Stimulated activated CD8-positive, alpha-beta memory T cell treated with anti-CD3 and anti-CD28 coated beads, Interleukin-4, amount 100 ng/mL, for 4 hours (primary cell): ENCODE data around the gene MAU2.

Experiments used
- DNase-seq, 2 donors: peaks; one replicate each; pipeline ENCODE4 v3.0.0-alpha.2; 2020; ENCODE audit warnings: low read depth in 2 of 2, low spot score in 1 of 2

MAU2 gene

DNA sequence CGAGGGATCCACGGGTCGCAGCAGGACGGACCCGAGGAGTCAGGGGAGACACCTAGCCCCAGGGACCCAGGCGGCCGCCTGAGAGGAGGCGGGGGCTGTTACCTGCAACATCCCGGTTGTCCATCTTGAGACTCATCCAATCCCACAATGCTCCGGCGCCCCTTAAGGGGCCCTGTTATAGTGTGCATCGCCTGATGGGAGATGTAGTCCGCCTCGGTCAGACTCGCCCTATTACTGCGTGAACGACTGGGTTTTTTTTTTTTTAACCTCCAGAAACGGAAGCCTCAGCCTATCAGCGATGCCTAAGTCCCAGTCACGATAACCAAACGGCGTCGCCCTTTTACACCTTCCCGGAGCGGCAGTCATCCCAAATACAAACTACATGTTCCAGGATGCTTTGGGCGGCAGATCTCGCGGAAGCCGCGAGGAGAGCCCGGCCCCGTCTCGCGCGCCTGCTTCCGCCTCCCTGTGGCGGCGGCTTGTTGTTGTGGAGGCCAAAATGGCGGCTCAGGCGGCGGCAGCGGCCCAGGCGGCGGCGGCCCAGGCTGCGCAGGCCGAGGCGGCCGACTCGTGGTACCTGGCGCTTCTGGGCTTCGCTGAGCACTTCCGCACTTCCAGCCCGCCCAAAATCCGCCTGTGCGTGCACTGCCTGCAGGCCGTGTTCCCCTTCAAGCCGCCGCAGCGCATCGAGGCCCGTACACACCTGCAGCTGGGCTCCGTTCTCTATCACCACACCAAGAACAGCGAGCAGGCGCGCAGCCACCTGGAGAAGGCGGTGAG is at the start of gene MAU2, which contains the start of gene SUGP1:
Gene MAU2 (plus strand): TSS at position 469 of the 780 bp plus-strand sequence. CDS start 31 bp downstream, at position 500.
Gene SUGP1 (minus strand): TSS at position 149 of the 780 bp plus-strand sequence. CDS start 13 bp downstream, at position 136.
- peak; percentile 68 to 76 for DNase-seq

- DNase-seq: no peak
Observed at GRCh38 chr19:19271828-19272599, 48.6 kb upstream of the MAU2 start.

GRCh38 chr19:19274146-19274545 is 46.5 kb upstream of the MAU2 start:
- no peak for DNase-seq

GRCh38 chr19:19274716-19275565 is 45.7 kb upstream of the MAU2 start:
- DNase-seq: no peak

GRCh38 chr19:19276386-19276785 is 44.2 kb upstream of the MAU2 start:
- no peak for DNase-seq

DNA sequence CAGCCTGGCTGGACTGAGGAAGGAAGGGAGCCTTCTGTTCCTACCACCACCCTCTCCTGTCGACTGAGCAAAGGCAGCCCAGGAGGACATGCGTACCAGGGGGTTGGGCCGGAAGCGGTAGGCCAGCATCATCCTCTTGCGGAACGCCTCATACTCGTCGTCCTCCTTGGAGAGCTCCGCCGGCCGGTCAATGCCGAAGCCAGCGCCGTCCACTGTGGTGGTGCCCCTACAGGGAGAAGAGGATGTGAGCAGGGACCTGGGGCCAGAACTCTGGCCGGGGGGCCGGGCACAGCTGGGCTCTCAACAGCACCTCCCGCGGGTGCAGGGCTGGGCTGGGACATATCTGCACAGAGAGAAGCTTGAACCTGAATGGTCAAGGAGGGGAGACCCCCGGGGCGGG is 43.8 kb upstream of the MAU2 start:
- DNase-seq: no peak

- no peak for DNase-seq
Observed at GRCh38 chr19:19278315-19278714, 42.3 kb upstream of the MAU2 start.

GRCh38 chr19:19279062-19279612 is 41.5 kb upstream of the MAU2 start:
- no peak for DNase-seq

DNA sequence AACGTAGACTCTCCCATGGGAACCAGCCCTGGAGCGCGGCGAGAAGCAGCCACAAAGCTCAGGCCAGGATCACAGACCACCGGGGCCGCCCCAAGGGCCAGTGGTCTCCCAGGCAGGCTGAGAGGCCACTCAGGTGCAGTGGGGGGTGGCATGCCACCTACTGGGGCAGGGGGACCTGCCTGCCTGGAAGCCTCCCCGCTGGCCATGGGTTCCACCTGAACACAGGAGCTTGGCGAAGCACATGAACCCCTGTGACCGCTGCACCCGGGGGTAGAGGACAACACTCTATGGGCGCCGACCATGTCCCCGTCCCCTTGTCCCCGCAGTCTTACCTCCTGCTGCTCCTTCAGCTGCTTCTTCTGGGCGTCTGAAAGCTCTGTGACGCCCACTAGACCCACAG is 40.8 kb upstream of the MAU2 start:
- no peak for DNase-seq

GRCh38 chr19:19280561-19280960 is 40.1 kb upstream of the MAU2 start:
- DNase-seq: no peak

DNA sequence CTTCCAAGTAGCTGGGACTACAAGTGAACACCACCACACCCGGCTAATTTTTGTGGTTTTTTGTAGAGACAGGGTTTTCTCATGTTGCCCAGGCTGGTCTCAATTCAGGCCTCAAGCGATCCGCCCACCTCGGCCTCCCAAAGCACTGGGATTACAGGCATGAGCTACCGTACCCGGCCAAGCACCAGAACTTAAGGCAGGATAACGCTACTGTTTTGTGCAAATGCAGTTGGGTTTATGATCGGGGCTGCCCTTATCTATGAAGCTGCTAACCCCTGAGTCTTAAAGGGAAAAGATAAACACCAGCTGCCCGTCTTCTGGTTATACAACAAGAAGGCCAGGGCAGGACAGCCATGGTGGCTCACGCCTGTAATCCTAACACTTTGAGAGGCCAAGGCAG is 34.9 kb upstream of the MAU2 start:
- no peak for DNase-seq

DNA sequence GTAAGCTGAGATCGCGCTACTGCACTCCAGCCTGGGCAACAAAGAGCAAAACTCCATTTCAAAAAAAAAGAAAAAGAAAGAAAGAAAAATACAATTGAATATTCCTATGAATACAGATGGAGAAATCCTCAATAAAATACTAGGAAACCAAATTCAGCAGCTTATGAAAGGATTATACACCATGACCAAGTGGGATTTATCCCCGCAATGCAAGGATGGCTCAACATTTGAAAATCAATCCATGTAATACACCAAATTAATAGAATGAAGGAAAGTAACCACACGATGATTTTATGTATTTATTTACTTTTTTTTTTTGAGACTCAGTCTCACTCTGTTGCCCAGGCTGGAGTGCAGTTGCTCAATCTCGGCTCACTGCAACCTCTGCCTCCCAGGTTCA is 28.0 kb upstream of the MAU2 start:
- DNase-seq: no peak

GRCh38 chr19:19294914-19295313 is 25.7 kb upstream of the MAU2 start:
- DNase-seq: no peak

DNA sequence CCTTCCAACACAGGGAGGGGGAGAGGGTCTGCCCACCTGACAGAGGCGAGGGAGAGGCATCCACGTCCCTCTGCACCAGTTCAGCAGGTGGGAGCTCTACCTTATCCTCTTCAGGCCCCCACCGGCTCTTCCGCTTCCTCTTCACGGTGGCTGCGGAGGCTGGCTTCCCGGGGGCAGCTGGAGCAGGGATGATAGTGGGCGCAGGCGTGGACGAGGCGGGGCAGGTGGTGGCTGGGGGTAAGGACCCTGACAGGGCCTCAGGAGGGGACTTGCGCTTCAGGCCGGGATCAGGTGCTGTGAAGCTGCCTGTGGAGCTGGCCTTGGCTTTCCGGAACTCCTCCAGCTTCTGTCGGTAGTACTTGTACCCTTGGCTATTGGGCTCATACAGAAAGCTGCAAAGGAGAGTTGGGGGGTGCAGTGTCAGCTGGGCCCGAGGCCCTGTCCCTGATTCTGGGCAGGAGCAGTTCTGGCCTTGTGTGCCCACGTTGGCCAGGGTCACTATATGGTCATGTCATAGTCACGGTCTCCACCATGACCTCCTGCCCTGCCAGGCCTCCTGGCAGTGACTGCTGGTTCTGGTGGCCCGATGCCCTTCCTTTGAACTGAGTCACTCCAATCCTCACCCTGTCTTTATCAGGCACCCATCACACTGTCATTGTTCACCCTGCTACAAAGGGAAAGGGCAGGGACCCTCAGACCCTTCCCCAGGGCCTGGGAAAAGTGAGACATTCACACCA is 23.5 kb upstream of the MAU2 start:
- no peak for DNase-seq

DNA sequence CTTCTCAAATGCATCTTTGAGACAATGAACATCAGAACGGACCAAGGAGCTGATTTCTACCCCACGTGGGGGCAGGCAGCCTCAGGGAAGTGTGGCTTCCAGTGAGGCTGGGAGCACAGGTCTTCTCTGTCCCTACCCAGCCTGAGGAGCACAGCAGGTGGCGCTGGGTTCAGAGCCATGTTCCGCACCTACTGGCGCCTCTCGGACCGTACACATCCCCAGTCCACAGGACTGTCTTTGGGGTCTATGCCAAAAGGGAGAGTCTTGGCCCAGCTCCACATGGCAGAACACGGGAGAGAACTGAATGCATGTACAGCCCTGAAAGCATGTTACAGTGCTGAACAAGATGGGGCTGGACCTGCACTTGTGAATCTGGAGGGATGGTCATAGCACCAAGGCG is 22.9 kb upstream of the MAU2 start:
- DNase-seq: no peak

- DNase-seq: no peak
Observed at GRCh38 chr19:19300613-19301012, 20.0 kb upstream of the MAU2 start.

DNA sequence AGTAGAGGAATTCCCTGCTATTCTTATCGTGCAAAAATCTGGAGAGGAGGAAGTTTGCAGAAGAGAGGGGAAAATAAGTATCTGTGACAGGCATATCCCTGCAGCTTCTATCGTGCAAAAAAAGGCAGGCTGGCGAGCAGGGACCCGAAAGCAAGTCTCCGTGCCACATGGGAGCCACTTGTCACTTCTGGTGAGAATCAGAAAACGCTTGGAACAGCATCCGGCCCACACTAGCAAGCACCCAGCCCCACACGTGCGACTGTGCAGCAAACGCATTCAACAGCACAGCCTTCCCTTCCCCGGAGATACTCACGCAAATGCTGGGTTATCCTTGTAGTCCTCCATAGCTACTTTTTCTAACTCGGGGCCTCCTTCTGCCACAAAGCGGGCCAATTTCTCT is 17.2 kb upstream of the MAU2 start:
- no peak for DNase-seq

GRCh38 chr19:19304186-19304965 is 16.3 kb upstream of the MAU2 start:
- DNase-seq: no peak

GRCh38 chr19:19305066-19305465 is 15.6 kb upstream of the MAU2 start:
- no peak for DNase-seq

DNA sequence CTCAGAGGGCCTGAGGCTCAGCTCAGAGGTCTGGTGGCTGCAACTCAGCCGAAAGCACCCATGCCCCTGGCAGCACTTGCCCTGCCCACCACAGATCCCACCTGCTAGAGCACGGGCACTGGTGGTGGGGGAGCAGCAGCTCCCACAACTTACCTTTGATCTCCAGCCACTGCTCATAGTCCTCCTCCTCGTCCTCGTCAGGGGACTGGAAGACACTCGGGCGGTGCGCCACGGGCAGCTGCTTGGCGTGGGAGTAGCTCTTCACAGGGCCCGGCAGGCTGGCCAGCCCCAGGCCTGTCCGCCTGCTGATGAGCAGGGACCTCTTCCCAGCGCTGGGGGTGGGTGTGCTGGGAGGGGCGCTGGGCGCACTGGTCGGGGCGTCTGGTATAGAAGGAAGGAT is 14.9 kb upstream of the MAU2 start:
- DNase-seq: no peak
